Measurements from ENCODE around the gene HYCC1. TPM values are rescaled to one million over a fixed set of nuclear protein-coding genes. Genes with fewer than 3 reads are reported as not detected.
"Not testable (repeated sequence)": the region's sequence is repeated elsewhere in the genome, so short reads cannot be mapped to it uniquely, and the experiment has no call there.

The HYCC1 gene
- total RNA-seq, 4 donors from 2014 or later, result 26.9 to 147 (median 72.0) TPM

- DNase-seq, result peak; percentile 9 to 24
- Histone ChIP-seq H3K27ac (no peak overlapping the region), H3K36me3 (no peaks in the 10 kb centered on the region), H3K4me3 (no peak overlapping the region), H3K27me3 (no peaks in the 10 kb centered on the region), H3K4me1 (no peaks in the 10 kb centered on the region), H3K9me3 (no peaks in the 10 kb centered on the region)
- in situ Hi-C loops (cut with MboI; ENCODE audit: low sequenced_read_pairs in 4 of 4) (loop anchor here in 3 of 4 donors (5.0 to 25.0 kb wide), 4 partner anchors 231 to 498 kb away; partner anchors contain the start of genes IL6 (in 3 of the 3) and TOMM7 (in 3 of the 3)), intact Hi-C loops (cut with DNase I; ENCODE audit: low total_unique reads) (loop anchor here (1.0 to 10.0 kb wide), 6 partner anchors 33 to 495 kb away; partner anchors contain the start of gene TOMM7)
- ATAC-seq, result peak; percentile 88 to 90
- TF ChIP-seq CTCF (IDR thresholded peaks at IDR 0.05 in 4 of 5, conservative IDR thresholded peaks at IDR 0.05 in 1 of 5), result peak; percentile 74 to 95 (median 91)
- TF ChIP-seq POLR2A (IDR thresholded peaks at IDR 0.05), result no peak
Observed at GRCh38 chr7:23055582-23056178, 41.8 kb upstream of the HYCC1 start.

- H3K27me3 ChIP-seq, H3K36me3 ChIP-seq, DNase-seq, H3K4me3 ChIP-seq, H3K9me3 ChIP-seq, H3K27ac ChIP-seq, ATAC-seq, H3K4me1 ChIP-seq: not testable (repeated sequence)
- in situ Hi-C loops (cut with MboI; ENCODE audit: low sequenced_read_pairs in 4 of 4) (loop anchor here (5.0 to 25.0 kb wide), 6 partner anchors 226 to 494 kb away; partner anchors contain the start of genes IL6 (in 3 of the 4) and TOMM7 (in 3 of the 4)), intact Hi-C loops (cut with DNase I; ENCODE audit: low total_unique reads) (loop anchor here (10.0 kb wide), 2 partner anchors 66 to 196 kb away; no protein-coding TSS in a partner anchor)
Observed at GRCh38 chr7:23051124-23051485, 37.2 kb upstream of the HYCC1 start.

GRCh38 chr7:23046336-23046735 lies 32.4 kb upstream of the HYCC1 start:
- DNase-seq; H3K27ac ChIP-seq; H3K4me3 ChIP-seq; ATAC-seq; H3K27me3 ChIP-seq; in situ Hi-C loops (cut with MboI; ENCODE audit: low sequenced_read_pairs in 4 of 4); H3K4me1 ChIP-seq; H3K9me3 ChIP-seq; H3K36me3 ChIP-seq; intact Hi-C loops (cut with DNase I; ENCODE audit: low total_unique reads): not testable (repeated sequence)

- ATAC-seq; H3K4me1 ChIP-seq; H3K4me3 ChIP-seq; in situ Hi-C loops (cut with MboI; ENCODE audit: low sequenced_read_pairs in 4 of 4); DNase-seq; intact Hi-C loops (cut with DNase I; ENCODE audit: low total_unique reads); H3K27ac ChIP-seq; H3K36me3 ChIP-seq; H3K27me3 ChIP-seq; H3K9me3 ChIP-seq: not testable (repeated sequence)
Observed at GRCh38 chr7:23045086-23045485, 31.2 kb upstream of the HYCC1 start.

- ATAC-seq, result no peak
- no peaks in the 10 kb centered on the region for H3K4me1 ChIP-seq
- in situ Hi-C loops (cut with MboI; ENCODE audit: low sequenced_read_pairs in 4 of 4), result no loop called here
Observed at GRCh38 chr7:23044581-23044980, 30.7 kb upstream of the HYCC1 start.

GRCh38 chr7:23043441-23043840 lies 29.5 kb upstream of the HYCC1 start:
- H3K9me3 ChIP-seq, result no peaks in the 10 kb centered on the region
- H3K27ac ChIP-seq, result no peak overlapping the region
- no peaks in the 10 kb centered on the region for H3K4me1 ChIP-seq
- no peak for TF ChIP-seq CTCF (IDR thresholded peaks at IDR 0.05 in 4 of 5, conservative IDR thresholded peaks at IDR 0.05 in 1 of 5)
- TF ChIP-seq POLR2A (IDR thresholded peaks at IDR 0.05), result no peak
- no peaks in the 10 kb centered on the region for H3K27me3 ChIP-seq
- H3K4me3 ChIP-seq, result no peak overlapping the region
- DNase-seq (no peak), ATAC-seq (no peak)
- in situ Hi-C loops (cut with MboI; ENCODE audit: low sequenced_read_pairs in 4 of 4), result no loop called here
- intact Hi-C loops (cut with DNase I; ENCODE audit: low total_unique reads), result no loop called here
- H3K36me3 ChIP-seq, result no peaks in the 10 kb centered on the region

More at GRCh38 chr7:23044581-23044980, 30.7 kb upstream of the HYCC1 start:
- TF ChIP-seq POLR2A (IDR thresholded peaks at IDR 0.05), result no peak
- no peak for TF ChIP-seq CTCF (IDR thresholded peaks at IDR 0.05 in 4 of 5, conservative IDR thresholded peaks at IDR 0.05 in 1 of 5)
- Histone ChIP-seq H3K9me3 (no peaks in the 10 kb centered on the region), H3K27ac (no peak overlapping the region), H3K4me3 (no peak overlapping the region), H3K27me3 (no peaks in the 10 kb centered on the region), H3K36me3 (no peaks in the 10 kb centered on the region)
- intact Hi-C loops (cut with DNase I; ENCODE audit: low total_unique reads), result no loop called here
- no peak for DNase-seq

- H3K4me3 ChIP-seq; H3K4me1 ChIP-seq; H3K9me3 ChIP-seq; DNase-seq; in situ Hi-C loops (cut with MboI; ENCODE audit: low sequenced_read_pairs in 4 of 4); H3K27me3 ChIP-seq; intact Hi-C loops (cut with DNase I; ENCODE audit: low total_unique reads); ATAC-seq; H3K36me3 ChIP-seq; H3K27ac ChIP-seq: not testable (repeated sequence)
Observed at GRCh38 chr7:23039674-23040073, 25.7 kb upstream of the HYCC1 start.

GRCh38 chr7:23035542-23036371 lies 21.8 kb upstream of the HYCC1 start:
- H3K4me1 ChIP-seq; H3K9me3 ChIP-seq; H3K4me3 ChIP-seq; ATAC-seq; DNase-seq; in situ Hi-C loops (cut with MboI; ENCODE audit: low sequenced_read_pairs in 4 of 4); H3K36me3 ChIP-seq; H3K27me3 ChIP-seq; H3K27ac ChIP-seq; intact Hi-C loops (cut with DNase I; ENCODE audit: low total_unique reads): not testable (repeated sequence)

Data from gastrocnemius medialis (tissue), 4 donors.